ENCODE results near the gene PPP2R5C. TPM values are rescaled to one million over a fixed set of nuclear protein-coding genes. Genes with fewer than 3 reads are reported as not detected.

Gene PPP2R5C
- total and polyA plus RNA-seq, 2 donors, result 144 to 175 TPM

DNA sequence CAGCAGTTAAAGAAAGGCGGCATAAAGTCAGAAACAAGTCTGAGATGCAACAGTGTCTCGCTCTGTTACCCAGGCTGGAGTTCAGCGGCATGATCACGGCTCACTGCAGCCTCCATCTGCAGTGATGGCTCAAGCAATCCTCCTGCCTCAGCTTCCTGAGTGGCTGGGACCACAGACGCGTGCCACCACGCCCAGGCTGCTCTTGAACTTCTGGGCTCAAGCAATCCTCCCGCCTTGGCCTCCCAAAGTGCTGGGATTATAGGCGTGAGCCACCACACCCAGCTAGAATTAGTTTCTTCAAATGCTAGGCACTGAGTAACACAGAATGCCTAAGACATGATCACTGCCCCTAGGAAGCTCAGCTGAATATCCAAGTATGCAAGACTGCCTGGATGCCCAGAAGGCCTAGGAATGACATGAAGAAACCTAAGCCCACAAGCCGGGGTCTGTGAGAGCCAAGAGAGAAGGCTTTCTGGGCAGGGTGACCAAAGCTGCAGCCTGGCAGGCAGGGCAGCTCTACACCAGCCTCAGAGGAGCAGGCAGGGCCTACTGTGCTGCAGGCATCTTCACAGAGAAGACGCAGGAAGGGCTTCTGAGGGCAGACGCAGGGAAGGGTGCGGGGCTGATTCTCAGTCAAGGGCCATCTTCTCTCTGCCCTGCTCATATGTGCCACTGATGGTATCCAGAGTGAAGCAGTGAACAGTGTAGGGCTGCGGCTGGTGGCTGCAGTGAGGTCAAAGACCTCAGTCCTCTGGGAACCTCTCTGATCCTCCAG is 4.3 kb upstream of the PPP2R5C start:
- Histone ChIP-seq H3K4me3 (ENCODE audit: low read length in 2 of 2) (no peak overlapping the region), H3K27me3 (ENCODE audit: control insufficient read depth in 2 of 2, insufficient read depth in 1 of 2, low read length in 1 of 2) (peaks cover 5 to 36% of the 10 kb centered on the region in 2 donors), H3K4me1 (ENCODE audit: control insufficient read depth in 2 of 2, insufficient read depth in 2 of 2, low read length in 2 of 2) (peaks cover 5 to 7% of the 10 kb centered on the region in 2 donors), H3K36me3 (ENCODE audit: control insufficient read depth in 2 of 2, insufficient read depth in 2 of 2, low read length in 1 of 2) (no peaks in the 10 kb centered on the region), H3K9me3 (ENCODE audit: control insufficient read depth in 2 of 2, insufficient read depth in 1 of 2, low read length in 1 of 2) (no peaks in the 10 kb centered on the region), H3K27ac (ENCODE audit: low read depth in 1 of 2, low read length in 1 of 2) (no peak overlapping the region)
- 96% methylated on average over 14 of the region's 14 CpGs for WGBS
- DNase-seq (ENCODE audit: low read depth in 6 of 9, low spot score in 9 of 9), result no peak

DNA sequence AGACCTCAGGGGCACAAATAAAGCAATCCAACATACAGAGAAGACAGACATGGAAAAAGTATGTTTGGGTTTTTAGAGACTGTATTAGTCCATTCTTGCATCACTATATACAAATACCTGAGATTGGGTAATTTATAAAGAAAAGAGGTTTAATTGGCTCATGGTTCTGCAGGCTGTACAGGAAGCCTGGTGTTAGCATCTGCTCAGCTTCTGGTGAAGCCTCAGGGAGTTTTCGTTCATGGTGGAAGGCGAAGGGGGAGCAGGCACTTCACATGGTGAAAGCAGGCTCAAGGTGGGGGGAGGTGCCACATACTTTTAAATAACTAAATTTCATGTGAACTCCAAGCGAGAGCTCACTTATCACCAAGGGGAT is 3.7 kb upstream of the PPP2R5C start:
- Histone ChIP-seq H3K9me3 (ENCODE audit: control insufficient read depth in 2 of 2, insufficient read depth in 1 of 2, low read length in 1 of 2) (no peaks in the 10 kb centered on the region), H3K4me1 (ENCODE audit: control insufficient read depth in 2 of 2, insufficient read depth in 2 of 2, low read length in 2 of 2) (peaks cover 5 to 9% of the 10 kb centered on the region in 2 donors), H3K27me3 (ENCODE audit: control insufficient read depth in 2 of 2, insufficient read depth in 1 of 2, low read length in 1 of 2) (peaks cover 7 to 41% of the 10 kb centered on the region in 2 donors), H3K36me3 (ENCODE audit: control insufficient read depth in 2 of 2, insufficient read depth in 2 of 2, low read length in 1 of 2) (no peaks in the 10 kb centered on the region), H3K4me3 (ENCODE audit: low read length in 2 of 2) (no peak overlapping the region), H3K27ac (ENCODE audit: low read depth in 1 of 2, low read length in 1 of 2) (no peak overlapping the region)
- DNase-seq (ENCODE audit: low read depth in 6 of 9, low spot score in 9 of 9), result no peak
- 98% methylated on average over 3 of the region's 3 CpGs for WGBS

DNA sequence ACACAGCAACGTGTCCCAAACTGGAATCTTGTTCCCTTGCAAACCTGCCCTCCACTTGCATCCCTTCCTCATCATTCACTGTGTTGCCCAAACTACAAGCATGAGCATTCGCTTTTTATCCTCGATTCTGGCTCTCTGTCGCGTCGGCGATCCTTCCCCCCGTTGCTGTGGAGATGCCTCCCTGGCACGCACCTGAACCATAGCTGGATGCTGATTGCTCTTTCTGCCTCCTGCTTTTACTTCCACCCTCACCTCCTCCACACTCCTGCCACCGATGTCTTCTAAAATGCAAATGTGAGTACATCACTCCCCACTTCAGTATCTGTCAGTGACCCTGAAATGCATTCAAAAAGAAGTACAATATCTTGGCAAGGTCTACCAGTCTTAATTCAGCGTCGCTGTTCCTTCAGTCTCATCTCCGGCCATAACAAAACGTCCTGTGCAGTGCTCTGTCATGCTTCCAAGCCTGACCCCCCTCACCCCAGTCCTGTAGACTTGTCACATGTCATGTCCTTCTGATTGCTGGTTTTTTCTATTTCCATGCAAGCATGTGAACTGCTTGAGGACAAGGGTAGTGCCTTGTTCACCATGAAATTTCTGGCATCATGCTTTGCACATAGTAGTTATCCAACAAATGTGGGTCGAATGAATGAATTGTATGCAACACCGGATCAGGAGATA is 2.5 kb upstream of the PPP2R5C start:
- H3K4me3 ChIP-seq (ENCODE audit: low read length in 2 of 2), result no peak overlapping the region
- peaks cover 11 to 52% of the 10 kb centered on the region in 2 donors for H3K27me3 ChIP-seq (ENCODE audit: control insufficient read depth in 2 of 2, insufficient read depth in 1 of 2, low read length in 1 of 2)
- 87% methylated on average over 16 of the region's 16 CpGs for WGBS
- peaks cover 5 to 9% of the 10 kb centered on the region in 2 donors for H3K4me1 ChIP-seq (ENCODE audit: control insufficient read depth in 2 of 2, insufficient read depth in 2 of 2, low read length in 2 of 2)
- H3K36me3 ChIP-seq (ENCODE audit: control insufficient read depth in 2 of 2, insufficient read depth in 2 of 2, low read length in 1 of 2), result no peaks in the 10 kb centered on the region
- no peaks in the 10 kb centered on the region for H3K9me3 ChIP-seq (ENCODE audit: control insufficient read depth in 2 of 2, insufficient read depth in 1 of 2, low read length in 1 of 2)
- no peak overlapping the region for H3K27ac ChIP-seq (ENCODE audit: low read depth in 1 of 2, low read length in 1 of 2)
- DNase-seq (ENCODE audit: low read depth in 6 of 9, low spot score in 9 of 9), result no peak

DNA sequence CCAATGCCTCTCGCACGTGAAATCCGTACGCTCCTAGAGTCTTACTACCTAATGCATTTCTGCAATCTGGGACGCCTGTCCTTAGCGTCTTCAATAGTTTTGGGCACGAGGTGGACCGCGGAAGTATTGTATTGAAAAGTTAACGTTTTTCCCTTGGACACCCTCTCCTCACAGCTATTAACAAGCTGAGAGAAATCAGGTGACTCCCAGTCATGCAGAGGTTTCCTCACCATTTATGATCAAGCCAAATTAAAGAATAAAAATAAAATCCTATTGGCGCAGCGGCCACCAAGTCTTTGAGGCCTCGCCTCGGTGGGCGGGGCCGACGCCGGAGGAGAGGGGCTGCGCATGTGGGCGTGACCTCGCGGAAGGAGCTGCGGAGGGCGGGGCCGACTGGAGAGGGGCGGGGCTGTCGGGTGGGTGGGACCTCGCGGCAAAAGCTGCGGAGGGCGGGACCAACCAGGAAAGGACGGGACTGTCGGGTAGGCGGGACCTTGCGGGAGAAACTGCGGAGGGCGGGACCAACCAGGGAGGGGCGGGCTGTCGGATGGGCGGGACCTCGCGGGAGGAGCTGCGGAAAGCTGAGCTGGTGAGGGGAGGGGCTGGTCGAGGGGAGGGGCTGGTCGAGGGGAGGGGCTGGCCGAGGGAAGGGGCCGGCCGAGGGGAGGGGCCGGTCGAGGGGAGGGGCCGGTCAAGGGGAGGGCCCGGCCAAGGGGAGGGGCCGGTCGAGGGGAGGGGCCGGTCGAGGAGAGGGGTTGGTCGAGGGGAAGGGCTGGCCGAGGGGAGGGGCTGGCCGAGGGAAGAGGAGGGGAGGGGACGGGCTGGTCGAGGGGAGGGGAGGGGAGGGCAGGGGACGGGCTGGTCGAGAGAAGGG is 1.1 kb upstream of the PPP2R5C start:
- 4% methylated on average over 63 of the region's 63 CpGs for WGBS
- DNase-seq (ENCODE audit: low read depth in 6 of 9, low spot score in 9 of 9), result peak; percentile 89 to 97 (median 93)
- H3K9me3 ChIP-seq (ENCODE audit: control insufficient read depth in 2 of 2, insufficient read depth in 1 of 2, low read length in 1 of 2), result no peaks in the 10 kb centered on the region
- peak overlapping the region in 1 of 2 donors; percentile 60 for H3K4me3 ChIP-seq (ENCODE audit: low read length in 2 of 2)
- peaks cover 11 to 55% of the 10 kb centered on the region in 2 donors for H3K27me3 ChIP-seq (ENCODE audit: control insufficient read depth in 2 of 2, insufficient read depth in 1 of 2, low read length in 1 of 2)
- peak overlapping the region in 1 of 2 donors; percentile 90 for H3K27ac ChIP-seq (ENCODE audit: low read depth in 1 of 2, low read length in 1 of 2)
- H3K36me3 ChIP-seq (ENCODE audit: control insufficient read depth in 2 of 2, insufficient read depth in 2 of 2, low read length in 1 of 2), result no peaks in the 10 kb centered on the region
- H3K4me1 ChIP-seq (ENCODE audit: control insufficient read depth in 2 of 2, insufficient read depth in 2 of 2, low read length in 2 of 2), result peaks cover 5 to 9% of the 10 kb centered on the region in 2 donors

DNA sequence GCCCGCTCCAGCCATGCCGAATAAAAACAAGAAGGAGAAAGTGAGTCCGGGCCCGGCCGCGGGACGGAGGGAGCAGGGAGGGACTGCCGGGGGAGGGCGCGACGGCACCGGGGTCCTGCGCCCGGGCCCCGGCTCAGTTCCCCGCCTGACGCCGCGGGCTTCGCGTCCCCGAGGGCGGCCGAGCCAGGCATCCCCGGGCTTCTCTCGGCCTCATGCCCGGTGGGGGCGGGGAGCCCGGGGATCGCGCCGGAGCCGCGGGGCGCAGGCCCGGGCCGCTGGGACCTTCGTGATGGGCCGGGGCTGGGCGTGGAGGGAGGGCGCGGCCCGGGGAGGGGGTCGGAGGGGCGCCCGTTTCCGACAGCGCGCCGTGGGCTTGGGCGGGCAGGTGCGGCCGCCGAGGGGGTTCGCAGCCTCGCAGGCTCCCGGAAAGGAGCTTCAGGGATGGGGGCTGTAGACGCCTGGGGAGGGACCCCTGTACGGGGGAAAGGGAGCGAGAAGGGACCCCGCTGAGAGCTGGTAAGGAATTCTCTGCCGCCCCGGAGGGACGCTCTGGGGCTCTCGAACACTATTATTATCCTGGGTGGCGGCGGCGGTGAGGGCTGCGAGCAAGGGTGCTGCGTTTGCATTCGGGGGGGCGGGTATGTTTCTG is 496 bp downstream of the PPP2R5C start:
- Histone ChIP-seq H3K4me1 (ENCODE audit: control insufficient read depth in 2 of 2, insufficient read depth in 2 of 2, low read length in 2 of 2) (peaks cover 5 to 9% of the 10 kb centered on the region in 2 donors), H3K36me3 (ENCODE audit: control insufficient read depth in 2 of 2, insufficient read depth in 2 of 2, low read length in 1 of 2) (no peaks in the 10 kb centered on the region), H3K27me3 (ENCODE audit: control insufficient read depth in 2 of 2, insufficient read depth in 1 of 2, low read length in 1 of 2) (peaks cover 13 to 51% of the 10 kb centered on the region in 2 donors), H3K9me3 (ENCODE audit: control insufficient read depth in 2 of 2, insufficient read depth in 1 of 2, low read length in 1 of 2) (no peaks in the 10 kb centered on the region), H3K4me3 (ENCODE audit: low read length in 2 of 2) (peak overlapping the region; percentile 40 to 60), H3K27ac (ENCODE audit: low read depth in 1 of 2, low read length in 1 of 2) (no peak overlapping the region)
- 1% methylated on average over 72 of the region's 72 CpGs for WGBS
- peak in 3 of 9 donors; percentile 30 to 59 (median 45) for DNase-seq (ENCODE audit: low read depth in 6 of 9, low spot score in 9 of 9)

DNA sequence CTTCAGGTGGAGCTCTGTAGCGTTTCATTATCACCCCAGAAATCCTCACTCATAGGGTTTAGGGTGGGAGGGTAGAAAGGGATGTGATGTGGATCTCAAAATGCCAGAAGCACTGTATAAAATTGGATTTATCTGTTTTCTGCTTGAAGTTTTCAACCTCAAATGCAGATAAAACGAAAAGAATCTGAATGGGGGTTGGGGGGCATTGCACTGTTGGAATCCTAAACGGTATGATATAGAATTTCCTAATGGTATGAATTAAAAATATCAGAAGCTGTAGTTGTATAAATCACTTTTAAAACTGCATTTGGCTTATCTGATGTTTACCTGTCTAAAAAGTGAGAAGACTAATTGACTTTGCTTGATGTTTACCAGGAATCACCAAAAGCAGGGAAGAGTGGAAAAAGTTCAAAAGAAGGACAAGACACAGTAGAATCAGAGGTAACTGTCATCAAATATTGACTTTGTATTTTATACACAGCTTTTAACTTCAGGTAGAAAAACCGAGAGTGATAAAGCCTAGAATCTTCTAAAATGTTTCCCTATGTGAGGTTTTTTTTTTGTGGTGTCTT is 1.1 kb downstream of the PPP2R5C start:
- Histone ChIP-seq H3K27me3 (ENCODE audit: control insufficient read depth in 2 of 2, insufficient read depth in 1 of 2, low read length in 1 of 2) (peaks cover 13 to 47% of the 10 kb centered on the region in 2 donors), H3K4me3 (ENCODE audit: low read length in 2 of 2) (peak overlapping the region; percentile 40 to 60), H3K27ac (ENCODE audit: low read depth in 1 of 2, low read length in 1 of 2) (no peak overlapping the region), H3K9me3 (ENCODE audit: control insufficient read depth in 2 of 2, insufficient read depth in 1 of 2, low read length in 1 of 2) (no peaks in the 10 kb centered on the region), H3K36me3 (ENCODE audit: control insufficient read depth in 2 of 2, insufficient read depth in 2 of 2, low read length in 1 of 2) (no peaks in the 10 kb centered on the region), H3K4me1 (ENCODE audit: control insufficient read depth in 2 of 2, insufficient read depth in 2 of 2, low read length in 2 of 2) (peaks cover 5 to 9% of the 10 kb centered on the region in 2 donors)
- 27% methylated on average over 4 of the region's 4 CpGs for WGBS
- no peak for DNase-seq (ENCODE audit: low read depth in 6 of 9, low spot score in 9 of 9)

DNA sequence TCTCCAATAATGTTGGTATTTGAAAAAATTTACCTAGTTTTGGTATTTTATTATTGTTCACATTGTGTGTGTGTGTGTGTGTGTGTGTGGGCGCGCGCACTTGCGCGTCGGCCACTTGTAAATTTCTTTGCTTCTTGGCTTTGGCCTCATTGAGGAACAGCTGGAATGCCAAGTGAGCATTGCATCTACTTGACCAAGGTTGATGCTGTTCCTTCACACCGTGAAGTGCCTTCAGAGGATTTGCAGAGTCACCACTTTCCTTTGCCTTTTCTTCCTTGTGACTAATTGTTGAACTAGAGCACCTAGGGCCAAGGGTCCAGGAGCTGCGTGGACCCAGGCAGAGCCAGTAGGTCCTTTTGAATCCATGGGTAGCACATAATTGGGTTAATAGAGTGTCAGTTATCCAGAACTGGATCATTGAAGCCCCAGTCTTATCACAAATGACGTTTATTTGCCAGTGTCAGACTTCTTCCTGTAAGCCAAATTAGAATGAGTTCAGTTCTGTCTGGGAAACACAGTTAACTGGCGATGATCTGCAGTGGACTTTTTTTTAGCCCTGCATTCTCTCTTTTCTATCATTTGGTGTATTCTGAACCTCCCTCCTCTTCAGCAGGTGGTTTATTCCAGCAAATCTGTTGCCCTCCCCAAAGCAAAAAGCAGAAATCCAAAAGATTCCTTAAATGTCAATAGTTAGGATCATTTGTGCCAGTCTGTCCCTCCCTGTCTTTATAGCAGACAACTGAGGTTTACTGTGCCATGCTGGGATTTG is 2.6 kb downstream of the PPP2R5C start:
- 93% methylated on average over 10 of the region's 10 CpGs for WGBS
- Histone ChIP-seq H3K9me3 (ENCODE audit: control insufficient read depth in 2 of 2, insufficient read depth in 1 of 2, low read length in 1 of 2) (no peaks in the 10 kb centered on the region), H3K27me3 (ENCODE audit: control insufficient read depth in 2 of 2, insufficient read depth in 1 of 2, low read length in 1 of 2) (peaks cover 11 to 44% of the 10 kb centered on the region in 2 donors), H3K4me1 (ENCODE audit: control insufficient read depth in 2 of 2, insufficient read depth in 2 of 2, low read length in 2 of 2) (peaks cover 5 to 9% of the 10 kb centered on the region in 2 donors), H3K27ac (ENCODE audit: low read depth in 1 of 2, low read length in 1 of 2) (no peak overlapping the region), H3K36me3 (ENCODE audit: control insufficient read depth in 2 of 2, insufficient read depth in 2 of 2, low read length in 1 of 2) (no peaks in the 10 kb centered on the region), H3K4me3 (ENCODE audit: low read length in 2 of 2) (no peak overlapping the region)
- no peak for DNase-seq (ENCODE audit: low read depth in 6 of 9, low spot score in 9 of 9)
